Measurements from ENCODE around the gene ENTPD8. TPM values are rescaled to one million over a fixed set of nuclear protein-coding genes. Genes with fewer than 3 reads are reported as not detected.

Gene ENTPD8
- polyA plus RNA-seq, 3 donors = not detected

DNA sequence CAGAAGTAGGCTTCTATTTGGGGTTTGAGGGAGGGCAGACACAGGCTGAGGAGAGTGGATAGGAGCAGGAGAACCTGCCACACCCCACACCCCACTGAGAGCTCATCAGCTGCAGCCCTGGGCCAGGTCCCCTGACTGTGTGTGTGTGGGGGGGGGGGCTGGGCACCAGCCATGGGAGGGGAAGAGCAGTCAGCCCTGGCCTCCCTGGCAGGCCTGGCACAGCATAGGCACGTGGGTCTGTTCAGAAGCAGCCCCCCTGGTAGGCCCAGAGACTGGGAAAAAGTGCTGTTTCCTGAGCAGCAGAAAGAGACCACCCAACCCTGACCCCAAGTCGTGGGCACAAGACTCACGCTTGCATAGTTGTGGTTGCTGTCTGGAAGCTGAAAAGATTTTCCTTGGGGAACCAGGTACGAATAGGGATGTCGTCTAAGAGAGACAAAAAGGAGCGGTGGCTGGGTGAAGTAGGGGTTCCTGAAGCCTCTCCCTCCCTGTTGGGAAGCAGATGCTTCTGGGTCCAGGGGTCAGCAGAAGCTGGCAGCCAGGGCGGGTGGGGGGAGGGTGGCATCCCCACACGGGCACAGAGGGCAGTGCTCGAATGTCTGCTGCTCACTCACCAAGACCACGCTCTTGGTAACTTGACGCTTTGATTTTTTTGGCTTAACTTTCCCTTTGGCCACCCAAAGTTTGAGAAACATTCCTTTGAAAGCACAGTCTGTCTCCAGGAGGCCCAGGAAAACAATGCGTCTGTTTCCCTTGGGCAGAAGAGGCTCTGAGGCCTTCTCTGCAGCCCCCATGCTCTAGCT, 15.1 kb upstream of the ENTPD8 start:
- Histone ChIP-seq H2AFZ (ENCODE audit: insufficient read depth, low read depth, low read length, poor library complexity, severe bottlenecking) (no peak overlapping the region), H3K79me2 (ENCODE audit: insufficient read depth, low read length) (no peaks in the 10 kb centered on the region), H3K27me3 (ENCODE audit: control insufficient read depth in 2 of 2, insufficient read depth in 2 of 2, low read length in 2 of 2) (no peaks in the 10 kb centered on the region), H3K9ac (ENCODE audit: insufficient read depth, low read length, poor library complexity, severe bottlenecking) (no peak overlapping the region), H3K27ac (ENCODE audit: low read depth in 1 of 2, low read length in 2 of 2) (no peak overlapping the region), H3K36me3 (replicated peaks in 1 of 2; ENCODE audit: control insufficient read depth in 1 of 2, insufficient read depth in 2 of 2, low read length in 2 of 2) (peaks cover 6 to 7% of the 10 kb centered on the region in 2 donors), H3K4me3 (replicated peaks in 1 of 3; ENCODE audit: low read depth in 2 of 3, low read length in 3 of 3) (no peak overlapping the region), H4K20me1 (ENCODE audit: insufficient read depth, low read length) (no peaks in the 10 kb centered on the region), H3K9me3 (replicated peaks in 1 of 2; ENCODE audit: control insufficient read depth in 1 of 2, insufficient read depth in 1 of 2, low read length in 2 of 2) (no peaks in the 10 kb centered on the region), H3K4me1 (ENCODE audit: control insufficient read depth in 1 of 2, insufficient read depth in 2 of 2, low read length in 2 of 2) (peaks cover 45 to 59% of the 10 kb centered on the region in 2 donors), H3K4me2 (replicated peaks; ENCODE audit: extremely low read depth, low read length, poor library complexity, severe bottlenecking) (no peak overlapping the region)
- DNase-seq = no peak
- Mint-ChIP-seq H3K27ac (peak overlapping the region in 4 of 7 donors; percentile 4 to 75 (median 38)), H3K27me3 (ENCODE audit: low read depth in 3 of 3) (peaks cover 0 to 3% (median 0%) of the 10 kb centered on the region in 3 donors), H3K4me3 (no peak overlapping the region), H3K36me3 (peaks cover 11 to 16% of the 10 kb centered on the region in 2 donors), H3K9me3 (peaks cover 0 to 3% (median 0%) of the 10 kb centered on the region in 7 donors), H3K4me1 (peaks cover 24% of the 10 kb centered on the region)
- intact Hi-C loops (cut with micrococcal nuclease) = loop anchor here in 1 of 2 donors (5.0 kb wide), 1 partner anchor 34 kb away; the partner anchor contains the start of genes EXD3 and NOXA1
- TF ChIP-seq, protein P1, sequence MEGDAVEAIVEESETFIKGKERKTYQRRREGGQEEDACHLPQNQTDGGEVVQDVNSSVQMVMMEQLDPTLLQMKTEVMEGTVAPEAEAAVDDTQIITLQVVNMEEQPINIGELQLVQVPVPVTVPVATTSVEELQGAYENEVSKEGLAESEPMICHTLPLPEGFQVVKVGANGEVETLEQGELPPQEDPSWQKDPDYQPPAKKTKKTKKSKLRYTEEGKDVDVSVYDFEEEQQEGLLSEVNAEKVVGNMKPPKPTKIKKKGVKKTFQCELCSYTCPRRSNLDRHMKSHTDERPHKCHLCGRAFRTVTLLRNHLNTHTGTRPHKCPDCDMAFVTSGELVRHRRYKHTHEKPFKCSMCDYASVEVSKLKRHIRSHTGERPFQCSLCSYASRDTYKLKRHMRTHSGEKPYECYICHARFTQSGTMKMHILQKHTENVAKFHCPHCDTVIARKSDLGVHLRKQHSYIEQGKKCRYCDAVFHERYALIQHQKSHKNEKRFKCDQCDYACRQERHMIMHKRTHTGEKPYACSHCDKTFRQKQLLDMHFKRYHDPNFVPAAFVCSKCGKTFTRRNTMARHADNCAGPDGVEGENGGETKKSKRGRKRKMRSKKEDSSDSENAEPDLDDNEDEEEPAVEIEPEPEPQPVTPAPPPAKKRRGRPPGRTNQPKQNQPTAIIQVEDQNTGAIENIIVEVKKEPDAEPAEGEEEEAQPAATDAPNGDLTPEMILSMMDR (IDR thresholded peaks at IDR 0.05) = no peak
- 97% methylated on average over 11 of the region's 12 CpGs for WGBS (ENCODE audit: insufficient coverage)

DNA sequence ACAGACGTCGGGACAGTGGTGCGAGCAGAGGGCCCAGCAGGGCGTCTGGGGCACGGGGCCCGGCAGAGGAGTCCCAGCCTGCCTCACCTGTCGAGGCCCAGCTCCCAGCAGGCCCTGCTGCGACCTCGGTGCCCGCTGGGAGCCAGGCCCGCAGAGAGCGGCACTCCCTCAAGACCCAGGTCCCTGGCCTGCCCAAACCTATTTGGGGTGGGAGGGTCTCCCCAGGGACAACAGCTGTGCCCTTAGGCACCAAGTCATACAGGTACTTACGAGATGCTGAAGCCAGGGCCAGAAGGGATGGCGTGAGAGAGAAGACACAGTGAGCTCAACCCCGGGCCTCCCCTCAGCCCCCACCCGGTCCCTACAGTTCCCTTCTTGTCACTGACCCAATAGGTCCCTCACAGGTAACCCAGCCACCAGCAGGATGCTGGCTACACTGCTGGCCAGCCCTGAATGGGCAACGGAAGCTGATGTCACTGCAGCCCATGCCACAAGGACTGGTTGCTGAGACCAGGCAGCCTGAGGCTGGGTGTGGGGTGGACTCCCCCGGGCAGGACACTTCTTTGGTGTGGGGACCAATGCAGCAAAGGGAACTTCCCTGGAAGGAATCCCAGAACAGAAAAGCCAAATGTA, 14.3 kb upstream of the ENTPD8 start:
- 95% methylated on average over 18 of the region's 18 CpGs for WGBS (ENCODE audit: insufficient coverage)
- no peak overlapping the region for H3K9ac ChIP-seq (ENCODE audit: insufficient read depth, low read length, poor library complexity, severe bottlenecking)
- Mint-ChIP-seq H3K4me1 (peaks cover 24% of the 10 kb centered on the region), H3K27me3 (ENCODE audit: low read depth in 3 of 3) (no peaks in the 10 kb centered on the region), H3K36me3 (peaks cover 11 to 16% of the 10 kb centered on the region in 2 donors), H3K9me3 (peaks cover 0 to 6% (median 0%) of the 10 kb centered on the region in 7 donors), H3K27ac (peak overlapping the region in 2 of 7 donors; percentile 4 to 13), H3K4me3 (no peak overlapping the region)
- no peak overlapping the region for H3K27ac ChIP-seq (ENCODE audit: low read depth in 1 of 2, low read length in 2 of 2)
- H3K4me1 ChIP-seq (ENCODE audit: control insufficient read depth in 1 of 2, insufficient read depth in 2 of 2, low read length in 2 of 2) = peaks cover 49 to 65% of the 10 kb centered on the region in 2 donors
- intact Hi-C loops (cut with micrococcal nuclease) = loop anchor here in 1 of 2 donors (5.0 kb wide), 1 partner anchor 33 kb away; the partner anchor contains the start of genes EXD3 and NOXA1
- H3K9me3 ChIP-seq (replicated peaks in 1 of 2; ENCODE audit: control insufficient read depth in 1 of 2, insufficient read depth in 1 of 2, low read length in 2 of 2) = no peaks in the 10 kb centered on the region
- no peak overlapping the region for H2AFZ ChIP-seq (ENCODE audit: insufficient read depth, low read depth, low read length, poor library complexity, severe bottlenecking)
- H3K4me2 ChIP-seq (replicated peaks; ENCODE audit: extremely low read depth, low read length, poor library complexity, severe bottlenecking) = no peak overlapping the region
- DNase-seq = no peak
- no peak overlapping the region for H3K4me3 ChIP-seq (replicated peaks in 1 of 3; ENCODE audit: low read depth in 2 of 3, low read length in 3 of 3)
- no peaks in the 10 kb centered on the region for H4K20me1 ChIP-seq (ENCODE audit: insufficient read depth, low read length)
- H3K79me2 ChIP-seq (ENCODE audit: insufficient read depth, low read length) = no peaks in the 10 kb centered on the region
- TF ChIP-seq, protein P1 (IDR thresholded peaks at IDR 0.05) = no peak
- H3K36me3 ChIP-seq (replicated peaks in 1 of 2; ENCODE audit: control insufficient read depth in 1 of 2, insufficient read depth in 2 of 2, low read length in 2 of 2) = peaks cover 6 to 7% of the 10 kb centered on the region in 2 donors
- H3K27me3 ChIP-seq (ENCODE audit: control insufficient read depth in 2 of 2, insufficient read depth in 2 of 2, low read length in 2 of 2) = no peaks in the 10 kb centered on the region

Measured in CD14-positive monocyte (primary cell).